H54 (cell line): ENCODE results near the gene C3orf52.

Experiments used
- DNase-seq: peaks from one replicate; pipeline ENCODE4 v3.0.0; 2011; ENCODE audit warnings: low spot score, mixed read lengths; ENCODE audit not compliant: insufficient read length
- FAIRE-seq: peaks from 3 replicates; lab custom pipeline; 2011; peaks lifted over from hg19 to GRCh38; lab: Jason Lieb, UNC
- POLR2A ChIP-seq: IDR thresholded peaks from 2 replicates; pipeline ENCODE4 v1.6.1; 2011; ENCODE audit warnings: low read depth, mild to moderate bottlenecking, low read length

The C3orf52 gene

GRCh38 chr3:112130638-112130993, 44.4 kb downstream of the C3orf52 start:
- TF ChIP-seq POLR2A, result no peak
- DNase-seq (no peak), FAIRE-seq (no peak)

- TF ChIP-seq POLR2A, result no peak
- no peak for FAIRE-seq
- no peak for DNase-seq
Measured at GRCh38 chr3:112131111-112131510, 44.9 kb downstream of the C3orf52 start.

DNA sequence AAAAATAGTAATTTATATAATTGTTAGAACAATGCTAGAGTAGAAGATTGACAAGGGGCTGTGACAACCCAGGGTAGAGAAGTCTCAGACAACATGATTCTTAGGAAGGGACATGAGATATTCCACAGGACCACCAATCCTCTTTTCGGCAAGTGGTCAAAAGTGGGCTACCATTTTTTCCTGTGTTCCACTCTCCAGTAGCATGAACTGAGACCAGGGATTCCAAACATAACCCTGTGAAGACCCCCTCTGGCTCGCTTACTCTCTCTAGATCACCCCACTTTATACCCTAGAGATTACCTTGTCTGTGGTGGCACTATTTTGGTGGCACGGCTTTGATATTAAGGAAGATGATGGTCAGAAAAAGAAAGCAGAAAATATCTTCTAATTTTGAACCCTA, 45.9 kb downstream of the C3orf52 start:
- TF ChIP-seq POLR2A, result no peak
- no peak for FAIRE-seq
- no peak for DNase-seq

DNA sequence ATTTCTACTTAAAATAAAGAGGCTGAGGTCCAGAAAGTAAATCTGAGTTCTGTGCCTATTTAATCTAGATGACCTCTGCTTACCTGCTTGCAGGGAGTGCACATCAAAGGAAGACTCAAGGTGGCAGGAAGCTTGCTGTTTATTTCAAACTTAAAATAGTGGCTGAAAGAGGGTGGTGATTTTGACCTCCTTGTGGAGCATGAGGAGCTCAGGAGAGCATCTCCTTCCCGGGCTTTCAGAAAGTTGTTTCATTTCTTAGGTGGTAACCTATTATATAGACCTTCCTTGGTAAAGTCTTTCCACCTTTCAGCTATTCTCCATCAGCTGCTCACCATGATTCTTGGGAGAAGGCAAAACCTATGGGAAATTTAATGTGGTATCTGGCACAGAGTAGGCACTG, 46.4 kb downstream of the C3orf52 start:
- DNase-seq, result no peak
- no peak for TF ChIP-seq POLR2A
- FAIRE-seq, result no peak

GRCh38 chr3:112132975-112133448, 46.8 kb downstream of the C3orf52 start, which contains the start of gene GCSAM:
Gene GCSAM (minus strand): TSS chr3:112133248. CDS start chr3:112133120, 128 bp downstream.
- DNase-seq (no peak), FAIRE-seq (no peak)
- no peak for TF ChIP-seq POLR2A

DNA sequence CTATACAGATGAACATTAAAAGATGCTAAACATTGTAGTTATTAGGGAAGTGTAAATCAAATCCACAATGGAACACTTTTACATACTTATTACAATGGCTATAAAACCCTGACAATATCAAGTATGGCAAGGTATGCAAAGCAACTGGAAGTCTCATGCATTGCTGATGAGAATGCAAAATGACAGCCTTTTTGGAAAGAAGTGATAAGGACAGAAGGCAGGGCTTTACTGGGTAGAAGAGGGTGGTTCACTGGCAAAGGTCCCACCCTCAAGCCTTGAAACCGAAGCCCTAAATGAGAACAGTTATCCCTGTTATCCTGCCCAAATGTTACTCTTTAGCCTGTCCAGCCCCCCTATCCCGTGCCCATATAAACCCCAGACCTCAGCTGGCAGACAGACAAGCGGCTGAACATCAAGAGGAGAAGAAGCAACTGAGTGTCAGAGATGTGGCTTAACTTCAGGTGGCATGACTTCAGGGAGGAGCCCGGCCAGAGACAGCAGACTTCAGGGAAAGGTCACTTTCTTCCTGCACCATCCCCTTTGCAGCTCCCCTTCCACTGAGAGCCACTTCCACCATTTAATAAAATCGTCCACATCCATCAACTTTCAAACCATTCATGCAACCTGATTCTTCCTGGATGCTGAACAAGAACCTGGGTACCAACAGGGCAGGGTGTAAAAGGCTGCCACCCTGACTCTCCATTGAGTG, 47.6 kb downstream of the C3orf52 start:
- FAIRE-seq, result no peak
- DNase-seq, result no peak
- no peak for TF ChIP-seq POLR2A

DNA sequence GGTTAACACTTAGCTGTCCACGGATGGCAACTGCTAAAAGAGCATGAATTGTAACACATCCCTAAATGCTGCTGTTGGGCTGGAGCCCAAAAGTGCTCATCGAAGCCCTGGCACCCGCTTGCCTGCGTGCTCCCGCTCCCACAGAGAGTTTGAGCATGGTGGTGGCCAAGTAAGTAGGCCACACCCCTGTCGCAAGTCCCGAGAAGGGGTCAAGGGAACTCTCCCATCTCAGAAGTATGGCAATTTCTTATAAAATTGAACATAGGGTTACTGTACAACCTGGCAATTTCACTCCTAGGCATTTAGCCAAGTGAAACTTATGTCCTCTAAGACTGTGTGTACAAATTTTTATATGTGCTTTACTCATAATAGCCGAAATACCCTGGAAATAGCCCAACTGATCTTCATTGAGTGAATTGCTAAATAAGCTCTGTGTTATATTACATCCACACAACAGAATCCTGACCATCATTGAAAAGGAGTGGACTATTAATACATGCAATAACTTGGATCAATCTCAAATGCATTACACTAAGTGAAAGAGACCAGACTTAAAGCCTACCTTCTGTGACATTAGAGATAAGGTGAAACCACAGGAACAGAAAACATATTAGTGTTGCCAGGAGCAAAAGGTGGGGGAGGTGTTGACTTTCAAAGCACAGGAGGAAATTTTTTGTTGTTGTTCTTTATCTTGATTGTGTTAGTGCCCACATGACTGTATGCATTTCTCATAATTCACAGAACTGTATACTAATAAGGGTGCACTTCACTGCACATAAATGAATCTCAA, 48.3 kb downstream of the C3orf52 start:
- TF ChIP-seq POLR2A, result no peak
- DNase-seq (no peak), FAIRE-seq (no peak)

DNA sequence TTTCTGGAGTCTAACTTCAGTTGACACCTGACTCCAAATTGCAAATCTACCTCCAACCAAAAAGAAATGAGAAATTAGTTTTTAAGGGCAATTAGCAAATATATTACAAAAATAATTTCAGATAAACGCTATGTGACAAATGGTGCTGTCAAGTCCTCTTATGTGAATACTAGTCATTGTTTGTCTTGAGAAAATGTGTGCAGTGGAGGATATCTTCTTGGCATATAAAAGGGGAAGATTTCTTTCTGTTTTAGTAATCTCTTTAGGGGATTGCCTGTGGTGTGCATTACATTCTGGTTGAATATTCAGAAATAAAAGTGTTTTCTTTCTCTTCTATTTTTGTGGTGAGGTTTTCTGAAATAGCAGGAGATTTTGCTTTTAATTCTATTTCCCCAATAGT, 49.9 kb downstream of the C3orf52 start:
- no peak for DNase-seq
- FAIRE-seq, result no peak

DNA sequence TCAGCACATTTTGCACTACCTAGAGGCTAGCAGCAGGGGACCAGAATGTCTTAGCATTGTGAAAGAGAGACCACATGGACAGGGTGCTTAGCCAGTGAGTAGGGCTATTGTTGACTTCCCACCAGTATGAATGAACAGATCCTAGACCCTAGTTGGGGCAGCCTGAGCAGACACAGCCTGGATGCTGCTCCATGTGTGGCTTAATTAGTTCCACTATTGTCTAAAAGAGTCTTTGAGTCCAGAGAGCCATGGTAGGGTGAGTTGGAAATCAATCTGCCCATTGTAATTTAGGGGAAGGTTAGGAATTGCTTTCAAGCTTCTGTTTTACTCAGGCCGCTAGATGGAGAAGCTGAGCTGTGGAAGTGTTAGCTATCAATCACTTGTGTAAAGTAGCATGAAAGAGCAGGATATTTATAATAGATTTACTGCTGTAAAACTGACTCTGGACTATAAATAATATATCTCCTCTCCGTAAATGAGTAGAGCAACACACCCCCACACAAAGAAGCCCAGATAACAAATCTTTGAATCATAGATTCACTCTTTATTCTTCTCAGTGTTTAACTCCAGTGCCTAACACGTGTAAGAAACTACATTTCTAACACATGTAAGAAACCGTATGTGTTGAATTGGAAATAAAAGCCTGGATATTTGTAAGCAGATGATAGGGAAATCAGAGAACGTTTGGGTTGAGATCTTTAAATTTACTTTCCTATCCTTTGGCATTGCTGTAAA, 50.9 kb downstream of the C3orf52 start:
- DNase-seq, result no peak
- TF ChIP-seq POLR2A, result no peak
- peak; percentile 78 for FAIRE-seq

More for the DNA sequence above, 49.9 kb downstream of the C3orf52 start:
- no peak for TF ChIP-seq POLR2A

DNA sequence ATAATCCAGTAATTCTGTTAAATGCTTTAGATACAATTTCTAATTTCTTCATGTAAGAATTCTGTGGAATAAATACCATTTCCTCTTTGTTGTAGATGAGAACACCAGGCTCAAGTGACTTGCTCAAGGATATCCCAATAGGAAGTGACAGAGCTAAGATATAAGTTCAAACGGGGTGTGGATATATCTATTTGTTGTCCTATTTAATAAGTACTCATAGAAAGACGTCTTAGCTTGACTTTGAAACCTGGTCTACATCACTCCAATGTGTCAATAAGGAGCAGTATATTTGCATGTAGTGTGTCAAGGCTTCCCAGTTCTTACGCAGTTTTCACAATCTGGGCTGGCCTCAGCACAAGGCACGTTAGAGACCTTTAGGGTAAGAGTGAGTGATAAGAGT, 51.6 kb downstream of the C3orf52 start:
- no peak for TF ChIP-seq POLR2A
- no peak for DNase-seq
- no peak for FAIRE-seq

- no peak for TF ChIP-seq POLR2A
- DNase-seq, result no peak
- FAIRE-seq, result no peak
Measured at GRCh38 chr3:112138219-112138969, 52.2 kb downstream of the C3orf52 start.

DNA sequence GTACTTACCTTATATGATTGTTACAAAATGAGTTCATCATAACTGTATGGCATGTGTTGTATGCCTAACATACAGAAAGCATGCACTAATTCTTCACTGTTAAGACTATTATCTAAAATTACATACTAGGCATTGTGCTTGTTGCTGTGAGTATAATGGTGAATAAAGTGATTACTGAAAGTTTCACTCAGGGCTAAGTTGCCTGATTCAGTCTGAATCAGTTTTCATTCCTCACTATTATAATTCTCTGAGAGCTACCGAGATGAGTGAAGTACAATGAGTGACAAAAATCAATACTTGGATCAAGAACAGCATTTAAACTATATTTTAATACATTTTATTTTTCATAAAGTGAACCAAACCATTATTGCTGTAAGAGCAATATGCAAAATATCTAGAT, 54.4 kb downstream of the C3orf52 start:
- no peak for TF ChIP-seq POLR2A
- DNase-seq (no peak), FAIRE-seq (no peak)

- FAIRE-seq (no peak), DNase-seq (no peak)
- no peak for TF ChIP-seq POLR2A
Measured at GRCh38 chr3:112141293-112141692, 55.1 kb downstream of the C3orf52 start.
